Fibroblast of pulmonary artery (primary cell): ENCODE data around the gene PGR.

Source experiments
- DNase-seq: peaks from one replicate; pipeline ENCODE4 v3.0.0-alpha.2; 2010; ENCODE audit warnings: low read depth
- H3K4me3 ChIP-seq: replicated peaks from 2 replicates; pipeline ENCODE4 v1.5.1; 2011; ENCODE audit warnings: low read depth, mild to moderate bottlenecking, control low read depth, low read length, moderate library complexity
- TF ChIP-seq, protein P1 (sequence below): IDR thresholded peaks from 2 replicates; pipeline ENCODE4 v1.5.1; 2011; ENCODE audit warnings: mild to moderate bottlenecking, control low read depth, low read length, inconsistent platforms; ENCODE audit errors: missing control alignments

The PGR gene

DNA sequence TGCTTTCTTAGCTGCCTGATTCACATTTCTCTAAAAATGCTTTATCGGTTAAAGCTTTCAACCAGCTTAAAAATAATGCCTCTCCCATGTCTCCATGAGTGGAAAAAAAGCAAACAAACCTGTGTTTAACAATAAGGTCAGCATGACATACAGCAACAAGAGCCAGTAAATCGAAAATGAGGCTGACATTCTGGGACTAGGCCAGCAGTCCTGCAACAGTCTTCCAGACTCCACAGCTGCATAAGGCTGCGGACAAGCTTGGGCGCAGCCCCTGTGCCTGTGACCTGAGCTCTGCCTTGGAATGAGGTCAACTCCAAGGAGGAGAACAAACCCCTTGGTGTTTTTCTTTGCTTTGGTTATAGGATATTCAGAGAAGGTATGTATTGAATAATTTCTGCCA, 95.5 kb downstream of the PGR start:
- DNase-seq: peak; percentile 41
- TF ChIP-seq, protein P1, sequence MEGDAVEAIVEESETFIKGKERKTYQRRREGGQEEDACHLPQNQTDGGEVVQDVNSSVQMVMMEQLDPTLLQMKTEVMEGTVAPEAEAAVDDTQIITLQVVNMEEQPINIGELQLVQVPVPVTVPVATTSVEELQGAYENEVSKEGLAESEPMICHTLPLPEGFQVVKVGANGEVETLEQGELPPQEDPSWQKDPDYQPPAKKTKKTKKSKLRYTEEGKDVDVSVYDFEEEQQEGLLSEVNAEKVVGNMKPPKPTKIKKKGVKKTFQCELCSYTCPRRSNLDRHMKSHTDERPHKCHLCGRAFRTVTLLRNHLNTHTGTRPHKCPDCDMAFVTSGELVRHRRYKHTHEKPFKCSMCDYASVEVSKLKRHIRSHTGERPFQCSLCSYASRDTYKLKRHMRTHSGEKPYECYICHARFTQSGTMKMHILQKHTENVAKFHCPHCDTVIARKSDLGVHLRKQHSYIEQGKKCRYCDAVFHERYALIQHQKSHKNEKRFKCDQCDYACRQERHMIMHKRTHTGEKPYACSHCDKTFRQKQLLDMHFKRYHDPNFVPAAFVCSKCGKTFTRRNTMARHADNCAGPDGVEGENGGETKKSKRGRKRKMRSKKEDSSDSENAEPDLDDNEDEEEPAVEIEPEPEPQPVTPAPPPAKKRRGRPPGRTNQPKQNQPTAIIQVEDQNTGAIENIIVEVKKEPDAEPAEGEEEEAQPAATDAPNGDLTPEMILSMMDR: no peak
- H3K4me3 ChIP-seq: no peak overlapping the region

GRCh38 chr11:101032991-101033390, 96.6 kb downstream of the PGR start:
- TF ChIP-seq, protein P1: no peak
- no peak for DNase-seq
- no peak overlapping the region for H3K4me3 ChIP-seq

DNA sequence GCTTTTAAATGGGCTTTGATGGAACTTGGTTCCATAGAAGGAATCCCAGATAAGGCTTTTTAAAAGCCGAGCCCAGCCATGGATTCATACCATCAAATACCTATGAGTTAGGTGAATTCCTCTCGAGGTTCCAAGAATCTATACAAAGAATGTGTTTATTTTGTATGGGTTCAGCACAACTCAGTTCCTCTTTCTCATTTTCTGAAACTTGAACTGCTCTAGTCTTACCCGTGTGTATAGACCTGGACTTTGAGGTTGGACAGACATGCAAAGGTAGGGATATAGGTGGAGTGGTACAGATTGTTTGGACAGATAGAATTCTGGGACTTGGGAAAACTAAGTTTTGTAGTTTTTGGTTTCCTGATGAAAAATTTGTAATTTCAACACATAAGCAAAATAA, 97.9 kb downstream of the PGR start:
- TF ChIP-seq, protein P1: no peak
- no peak for DNase-seq
- H3K4me3 ChIP-seq: no peak overlapping the region

GRCh38 chr11:101030692-101031091, 98.9 kb downstream of the PGR start:
- DNase-seq: no peak
- TF ChIP-seq, protein P1: no peak
- H3K4me3 ChIP-seq: no peak overlapping the region

DNA sequence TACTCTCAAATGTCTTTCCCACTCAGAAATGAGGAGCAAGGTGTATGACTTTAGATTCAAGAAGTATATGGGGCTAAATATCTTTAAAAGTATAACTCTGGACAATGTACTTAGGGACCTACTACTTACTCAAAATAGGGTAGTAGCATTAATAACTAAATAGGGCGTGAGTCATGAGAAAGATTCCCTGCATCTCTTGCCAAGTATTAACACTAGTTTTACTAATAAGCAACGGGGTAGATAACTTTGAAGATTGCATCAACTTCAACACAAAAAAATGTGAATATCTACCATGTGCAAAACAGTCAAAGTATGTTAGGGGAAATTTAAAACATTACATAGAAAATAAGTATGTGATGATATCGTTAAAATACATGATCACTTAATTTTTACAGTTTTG, 99.6 kb downstream of the PGR start:
- H3K4me3 ChIP-seq: no peak overlapping the region
- TF ChIP-seq, protein P1: no peak
- DNase-seq: no peak

DNA sequence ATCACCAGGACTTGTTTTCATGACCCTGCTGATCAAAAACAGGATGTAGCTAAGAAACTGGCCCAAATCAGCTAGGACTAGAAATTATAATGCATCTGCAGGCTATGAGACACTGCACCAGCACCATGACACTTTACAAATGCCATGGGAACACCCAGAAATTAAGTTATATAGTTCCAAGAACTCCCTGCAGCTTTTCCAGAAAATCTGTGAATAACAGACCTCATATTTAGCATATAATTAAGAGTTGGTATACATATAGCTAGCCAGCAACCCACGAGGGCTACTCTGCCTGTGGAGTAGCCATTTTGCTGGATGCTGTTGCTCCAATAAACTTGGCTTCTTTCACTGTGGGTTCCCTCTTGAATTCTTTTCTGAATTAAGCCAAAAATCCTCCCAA, 101.0 kb downstream of the PGR start:
- TF ChIP-seq, protein P1: no peak
- no peak overlapping the region for H3K4me3 ChIP-seq
- DNase-seq: no peak

DNA sequence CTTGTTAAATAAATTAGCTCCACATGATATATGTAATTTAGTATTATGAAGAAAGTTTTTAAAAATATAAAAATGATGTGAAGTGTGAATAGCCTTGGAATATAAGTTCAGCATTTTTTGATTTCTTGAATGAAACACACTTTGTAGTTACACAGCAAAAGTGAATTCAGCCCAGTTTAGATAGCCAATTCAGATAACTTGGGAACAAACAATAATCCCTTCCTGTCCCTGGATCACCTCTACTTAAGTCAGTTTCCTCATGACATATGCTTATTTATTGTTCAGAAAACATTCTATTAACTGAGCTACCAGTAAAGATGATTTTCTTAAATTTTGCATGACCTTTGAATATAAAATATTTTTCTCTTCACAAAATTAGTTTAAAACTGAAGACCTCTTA, 107.4 kb downstream of the PGR start:
- H3K4me3 ChIP-seq: no peak overlapping the region

More for the DNA sequence above, 107.4 kb downstream of the PGR start:
- TF ChIP-seq, protein P1: no peak
- peak; percentile 11 for DNase-seq
